DMS79 treated with DMSO at 0.1 percent for 48 hours (cell line): Measurements from ENCODE around the gene ENPP5.
"Not testable (repeated sequence)": the region's sequence is repeated elsewhere in the genome, so short reads cannot be mapped to it uniquely, and the experiment has no call there.

Experiments used
- DNase-seq: peaks from one replicate; lab custom pipeline; 2025; lab: John Stamatoyannopoulos, UW

ENPP5 gene

GRCh38 chr6:46175446-46175845, 4.7 kb upstream of the ENPP5 start:
- DNase-seq: no peak

DNA sequence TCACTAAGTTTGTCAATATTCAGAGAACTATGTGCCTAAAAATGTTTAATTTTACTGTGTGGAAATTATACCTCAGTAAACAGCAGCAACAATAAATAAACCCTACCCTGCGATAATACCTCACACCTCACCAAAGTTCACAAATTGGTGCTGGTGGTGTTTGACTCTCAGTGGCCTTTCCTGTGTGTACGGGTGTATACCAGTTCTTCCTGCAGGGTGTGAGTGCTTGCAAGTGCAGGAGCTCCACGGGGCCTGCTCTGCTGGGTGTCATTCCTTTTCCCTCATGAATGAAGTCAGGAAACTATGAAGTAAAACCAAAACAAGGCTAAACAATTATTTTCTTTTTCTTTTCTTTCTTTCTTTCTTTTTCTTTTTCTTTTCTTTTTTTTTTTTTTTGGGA, 4.1 kb upstream of the ENPP5 start:
- DNase-seq: no peak

GRCh38 chr6:46172176-46172575, 1.4 kb upstream of the ENPP5 start:
- DNase-seq: no peak

DNA sequence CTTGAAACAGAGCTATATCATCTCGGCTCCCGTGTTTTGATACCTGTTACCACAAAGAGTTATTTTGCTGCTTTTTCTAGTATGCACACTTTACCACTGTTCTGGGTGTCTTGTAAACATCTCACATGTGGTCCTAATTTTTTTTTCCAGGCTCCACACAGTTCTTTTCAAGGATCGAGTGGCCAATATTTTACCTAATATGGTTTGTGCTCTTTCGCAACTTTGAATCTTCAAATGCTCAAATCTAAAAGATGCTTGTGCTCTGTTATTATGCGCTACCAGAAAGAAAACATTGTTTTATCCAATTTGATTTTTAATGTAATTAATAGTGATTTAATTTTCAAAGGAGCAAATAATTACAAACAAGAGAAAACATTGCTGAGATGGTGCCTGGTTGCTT, 10.7 kb downstream of the ENPP5 start:
- no peak for DNase-seq

- no peak for DNase-seq
These were observed 11.6 kb downstream of the ENPP5 start for GRCh38 chr6:46159229-46159628.

DNA sequence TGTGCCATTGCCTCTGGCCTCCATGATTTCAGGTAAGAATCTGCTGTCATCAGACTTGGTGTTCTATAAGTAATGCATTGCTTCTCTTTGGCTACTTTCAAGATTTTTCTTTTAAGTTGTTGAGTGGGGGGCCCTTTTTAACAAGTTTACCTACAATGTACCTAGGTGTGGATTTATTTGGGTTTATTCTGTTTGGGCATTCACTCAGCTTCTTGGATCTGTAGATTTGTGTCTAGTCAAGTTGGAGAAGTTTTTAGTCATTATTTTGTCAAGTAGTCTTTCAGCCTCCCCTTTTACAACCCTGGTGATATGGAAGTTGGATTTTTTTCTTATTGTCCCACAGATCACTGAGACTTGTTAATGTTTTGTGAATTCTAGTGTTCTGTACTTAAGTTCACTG, 14.1 kb downstream of the ENPP5 start:
- no peak for DNase-seq

GRCh38 chr6:46149066-46149465, 21.7 kb downstream of the ENPP5 start:
- DNase-seq: not testable (repeated sequence)

DNA sequence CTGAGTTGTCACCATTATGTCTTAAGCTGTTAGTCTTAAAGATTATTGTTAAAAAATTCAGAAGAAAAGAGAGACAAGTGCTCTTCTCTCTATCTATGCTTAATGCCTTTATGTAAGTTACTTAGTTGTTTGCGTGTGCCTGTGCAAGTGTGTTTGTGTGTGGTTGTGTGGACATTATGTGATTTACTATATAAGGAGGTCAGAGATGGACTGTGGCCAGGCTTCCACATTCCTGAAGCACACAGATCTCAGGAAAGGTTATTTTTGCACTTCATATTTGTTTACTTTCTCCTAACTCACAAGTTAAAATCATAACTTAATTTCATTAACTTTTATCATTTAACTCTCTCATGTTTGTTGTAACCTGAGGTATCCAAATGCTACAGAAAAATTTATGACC, 26.5 kb downstream of the ENPP5 start:
- DNase-seq: no peak

GRCh38 chr6:46138281-46138680, 32.5 kb downstream of the ENPP5 start:
- DNase-seq: peak; percentile 16

GRCh38 chr6:46137387-46137786, 33.4 kb downstream of the ENPP5 start:
- DNase-seq: no peak

DNA sequence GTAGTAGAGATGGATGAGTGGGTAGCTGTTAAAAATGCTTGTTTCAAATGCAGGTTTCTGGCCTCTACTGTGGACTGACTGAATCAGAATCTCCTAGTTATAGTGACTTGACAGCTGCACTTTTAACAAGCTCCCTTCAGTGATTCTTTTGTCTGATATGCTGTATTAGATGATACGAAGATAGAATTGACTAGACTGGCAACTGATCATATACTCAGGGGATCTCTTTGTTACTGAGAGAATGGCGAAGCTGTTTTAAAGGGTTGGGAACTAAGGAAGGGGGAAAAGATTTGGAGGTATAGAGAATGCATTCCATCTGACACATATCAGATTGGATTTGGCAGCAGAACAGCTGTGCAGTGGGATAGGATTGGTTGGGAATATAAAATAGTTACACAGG, 33.9 kb downstream of the ENPP5 start:
- no peak for DNase-seq

GRCh38 chr6:46135176-46135575, 35.6 kb downstream of the ENPP5 start:
- DNase-seq: no peak

DNA sequence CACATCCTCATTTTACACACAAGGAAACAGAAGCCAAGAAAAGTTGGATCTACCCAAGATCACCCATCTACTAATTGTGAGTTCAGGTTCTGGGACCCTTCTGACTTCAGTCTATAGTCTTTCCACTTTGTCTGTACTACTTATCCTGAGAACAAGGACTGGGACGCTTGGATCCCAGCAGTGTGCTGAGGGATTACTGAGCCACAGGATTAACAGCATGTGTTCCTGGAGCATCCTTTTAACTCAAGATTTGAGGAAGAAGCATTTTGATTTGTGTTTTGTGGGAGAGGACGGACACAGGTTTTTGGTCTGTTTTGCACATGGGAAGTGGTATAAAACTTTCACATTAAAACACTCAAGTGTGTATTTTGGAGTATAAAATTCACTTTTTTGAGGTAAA, 36.6 kb downstream of the ENPP5 start:
- no peak for DNase-seq

GRCh38 chr6:46131291-46131690, 39.5 kb downstream of the ENPP5 start:
- not testable (repeated sequence) for DNase-seq

DNA sequence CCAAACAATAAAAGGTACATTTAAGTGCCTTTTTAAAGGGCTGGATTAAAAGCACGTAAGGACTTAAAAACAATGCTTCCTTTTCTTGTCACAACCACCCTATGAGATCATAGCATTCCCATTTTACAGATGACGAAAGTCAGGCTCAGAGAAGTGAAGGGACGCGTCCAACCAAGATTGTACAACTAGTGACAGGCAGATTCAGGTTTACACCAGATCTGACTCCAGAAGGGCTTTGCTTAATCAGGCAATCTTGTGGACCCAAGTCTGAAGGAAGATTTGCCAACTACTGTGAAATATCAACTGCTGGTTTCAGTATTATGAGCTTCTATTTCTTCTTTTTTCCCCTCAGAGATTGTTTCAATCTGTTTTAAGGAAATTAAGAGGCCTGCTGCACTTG, 40.1 kb downstream of the ENPP5 start:
- no peak for DNase-seq

GRCh38 chr6:46129629-46130511, 40.9 kb downstream of the ENPP5 start, which contains the start of gene ENPP4:
Gene ENPP4 (plus strand): TSS chr6:46129989. CDS start chr6:46139584, 9,595 bp downstream.
- DNase-seq: peak; percentile 99

DNA sequence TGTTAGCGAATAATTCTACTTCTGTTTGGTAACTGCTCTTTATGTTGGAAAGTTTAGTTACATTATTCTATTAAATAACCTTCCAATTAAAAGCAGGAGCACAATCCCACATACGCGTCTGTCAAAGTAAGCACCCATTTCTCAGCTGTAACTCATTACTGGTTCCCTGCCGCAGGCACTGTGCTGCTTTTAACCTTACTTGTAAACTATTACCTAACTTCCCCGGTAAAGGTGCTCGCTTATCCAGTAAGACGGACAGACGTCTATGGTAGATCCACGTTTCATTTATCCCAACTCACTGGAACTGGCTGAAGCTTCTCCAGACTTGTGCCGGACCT, 41.5 kb downstream of the ENPP5 start:
- DNase-seq: no peak

GRCh38 chr6:46128476-46128875, 42.3 kb downstream of the ENPP5 start:
- DNase-seq: no peak

DNA sequence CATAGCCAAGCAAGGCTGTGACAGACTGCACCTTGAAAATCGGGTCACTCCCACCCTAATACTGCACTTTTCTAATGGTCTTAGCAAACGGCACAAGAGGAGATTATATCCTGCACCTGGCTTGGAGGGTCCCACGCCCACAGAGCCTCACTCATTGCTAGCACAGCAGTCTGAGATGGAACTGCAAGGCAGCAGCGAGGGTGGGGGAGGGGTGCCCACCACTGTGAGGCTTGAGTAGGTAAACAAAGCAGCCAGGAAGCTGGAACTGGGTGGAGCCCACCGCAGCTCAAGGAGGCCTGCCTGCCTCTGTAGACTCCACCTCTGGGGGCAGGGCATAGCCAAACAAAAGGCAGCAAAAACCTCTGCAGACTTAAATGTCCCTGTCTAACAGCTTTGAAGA, 51.1 kb downstream of the ENPP5 start:
- not testable (repeated sequence) for DNase-seq

GRCh38 chr6:46118836-46119235, 51.9 kb downstream of the ENPP5 start:
- DNase-seq: no peak

DNA sequence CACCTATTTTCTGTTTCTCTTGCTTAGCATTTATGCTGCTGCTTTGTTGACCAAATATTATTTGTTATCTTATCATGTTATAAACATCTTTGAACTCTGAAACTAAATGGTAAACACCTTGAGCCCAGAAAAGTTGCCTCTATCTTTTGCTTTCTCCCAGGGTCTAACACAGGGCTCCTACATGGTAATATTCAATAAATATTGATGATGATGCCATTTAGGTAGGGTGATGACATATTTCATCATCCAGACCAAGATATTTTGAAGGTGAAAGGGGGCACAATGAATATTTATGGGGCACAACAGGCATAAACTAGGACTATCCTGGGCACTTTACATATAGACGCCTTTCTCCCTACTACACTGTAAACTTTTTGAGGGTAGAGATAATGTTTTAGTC, 52.6 kb downstream of the ENPP5 start:
- DNase-seq: no peak

GRCh38 chr6:46116289-46116688, 54.5 kb downstream of the ENPP5 start:
- DNase-seq: no peak

DNA sequence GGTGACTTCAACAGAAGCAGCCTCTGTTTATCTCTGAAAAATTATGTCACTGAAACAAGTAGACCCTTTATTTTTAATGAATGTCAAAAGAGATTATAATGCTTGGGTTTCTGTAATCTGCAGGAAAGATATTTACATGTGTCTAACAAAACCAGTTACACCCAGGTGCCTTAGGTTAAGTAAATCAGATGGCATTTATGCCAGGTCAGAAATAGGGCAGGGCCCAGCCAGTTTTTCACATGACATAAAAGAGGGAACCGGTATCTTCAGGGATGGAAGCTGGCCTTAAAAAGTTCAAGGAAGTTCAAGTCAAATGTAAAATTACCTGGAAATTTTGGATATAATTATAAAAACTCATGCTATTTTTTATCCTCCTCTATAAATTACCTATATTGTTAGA, 55.1 kb downstream of the ENPP5 start:
- no peak for DNase-seq

- DNase-seq: peak; percentile 73
These were observed 57.4 kb downstream of the ENPP5 start for GRCh38 chr6:46113370-46113769.
